GM13976 (cell line): ENCODE data around the gene ZSWIM6.
A peak's percentile ranks its signal among the peaks of the same experiment; 100 is the strongest.
"Not testable (repeated sequence)": the region's sequence is repeated elsewhere in the genome, so short reads cannot be mapped to it uniquely, and the experiment has no call there.

Experiments
- DNase-seq: peaks from one replicate; pipeline ENCODE4 v3.0.0; 2012; ENCODE audit warnings: low spot score
- in situ Hi-C: fragments of 300-500 bp; cut with MboI; formaldehyde crosslinking; loops from one replicate; pipeline ENCODE4 v1.12.0; 2022; ENCODE audit warnings: low sequenced_read_pairs, mixed read lengths, inconsistent platforms; ENCODE audit not compliant: unreplicated experiment
- TF ChIP-seq, protein P1 (sequence below): IDR thresholded peaks from 2 replicates; pipeline ENCODE4 v1.5.1; 2012; ENCODE audit warnings: borderline replicate concordance, mild to moderate bottlenecking; ENCODE audit not compliant: insufficient read depth; ENCODE audit errors: extremely low read depth, missing control alignments, control extremely low read depth

ZSWIM6 gene

GRCh38 chr5:61402244-61402823 is 70.3 kb downstream of the ZSWIM6 start:
- TF ChIP-seq, protein P1, sequence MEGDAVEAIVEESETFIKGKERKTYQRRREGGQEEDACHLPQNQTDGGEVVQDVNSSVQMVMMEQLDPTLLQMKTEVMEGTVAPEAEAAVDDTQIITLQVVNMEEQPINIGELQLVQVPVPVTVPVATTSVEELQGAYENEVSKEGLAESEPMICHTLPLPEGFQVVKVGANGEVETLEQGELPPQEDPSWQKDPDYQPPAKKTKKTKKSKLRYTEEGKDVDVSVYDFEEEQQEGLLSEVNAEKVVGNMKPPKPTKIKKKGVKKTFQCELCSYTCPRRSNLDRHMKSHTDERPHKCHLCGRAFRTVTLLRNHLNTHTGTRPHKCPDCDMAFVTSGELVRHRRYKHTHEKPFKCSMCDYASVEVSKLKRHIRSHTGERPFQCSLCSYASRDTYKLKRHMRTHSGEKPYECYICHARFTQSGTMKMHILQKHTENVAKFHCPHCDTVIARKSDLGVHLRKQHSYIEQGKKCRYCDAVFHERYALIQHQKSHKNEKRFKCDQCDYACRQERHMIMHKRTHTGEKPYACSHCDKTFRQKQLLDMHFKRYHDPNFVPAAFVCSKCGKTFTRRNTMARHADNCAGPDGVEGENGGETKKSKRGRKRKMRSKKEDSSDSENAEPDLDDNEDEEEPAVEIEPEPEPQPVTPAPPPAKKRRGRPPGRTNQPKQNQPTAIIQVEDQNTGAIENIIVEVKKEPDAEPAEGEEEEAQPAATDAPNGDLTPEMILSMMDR = no peak

GRCh38 chr5:61402970-61403900 is 71.2 kb downstream of the ZSWIM6 start:
- DNase-seq = no peak
- TF ChIP-seq, protein P1 = no peak
- in situ Hi-C loops = no loop called here

More at GRCh38 chr5:61402244-61402823, 70.3 kb downstream of the ZSWIM6 start:
- no peak for DNase-seq
- in situ Hi-C loops = no loop called here

DNA sequence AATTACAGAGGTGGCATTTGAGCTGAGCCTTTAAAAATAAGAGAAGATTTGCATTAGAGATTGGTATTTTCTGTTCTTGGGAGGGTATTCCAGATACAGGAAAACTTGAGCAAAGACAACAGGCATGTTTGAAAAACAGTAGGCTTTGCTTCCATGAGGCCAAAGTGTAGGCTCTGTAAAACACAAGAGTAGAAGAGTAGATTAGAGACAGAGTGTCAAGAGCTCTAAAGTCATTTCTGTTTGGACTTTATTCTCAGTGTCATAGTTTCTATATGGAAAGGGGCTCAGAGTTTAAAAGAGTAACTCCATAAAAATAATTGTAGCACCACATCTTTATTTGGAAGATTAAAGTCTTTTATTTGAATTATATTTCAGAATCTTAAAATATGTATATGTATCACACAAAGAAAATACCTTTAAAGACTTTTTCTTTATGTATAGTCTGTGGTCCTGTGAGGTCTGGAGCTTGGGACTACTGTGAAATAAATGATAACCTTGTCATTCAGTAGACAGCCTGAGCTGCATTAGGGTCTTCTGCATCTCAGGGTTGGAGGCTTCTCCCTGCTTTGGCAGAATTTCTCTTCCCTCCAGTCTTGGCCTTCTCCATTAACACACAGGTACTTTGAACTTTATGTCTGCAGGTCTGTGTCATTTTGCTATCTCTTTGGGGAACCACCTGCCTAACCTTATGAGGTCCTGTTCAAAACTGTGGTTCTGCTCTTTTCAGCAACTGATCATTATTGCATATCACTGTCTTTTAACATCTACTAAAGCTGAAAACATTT is 73.6 kb downstream of the ZSWIM6 start:
- DNase-seq = no peak
- TF ChIP-seq, protein P1 = no peak
- in situ Hi-C loops = no loop called here

DNA sequence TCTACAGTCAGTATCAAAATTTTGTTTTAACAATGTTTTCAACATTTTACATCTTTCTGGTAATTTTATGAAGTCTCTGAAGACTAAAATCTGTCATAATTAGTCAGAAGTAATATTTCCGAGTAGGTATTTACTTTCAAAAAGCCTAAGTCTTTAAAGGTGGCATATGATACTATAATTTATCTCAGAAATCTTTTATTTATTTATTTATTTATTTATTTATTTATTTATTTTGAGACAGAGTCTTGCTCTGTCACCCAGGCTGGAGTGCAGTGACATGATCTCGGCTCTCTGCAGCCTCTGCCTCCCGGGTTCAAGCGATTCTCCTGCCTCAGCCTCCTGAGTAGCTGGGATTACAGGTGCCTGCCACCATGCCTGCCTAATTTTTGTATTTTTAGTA is 74.4 kb downstream of the ZSWIM6 start:
- in situ Hi-C loops, DNase-seq: not testable (repeated sequence)

- no peak for DNase-seq
- TF ChIP-seq, protein P1 = no peak
- in situ Hi-C loops = no loop called here
These were observed 75.7 kb downstream of the ZSWIM6 start for GRCh38 chr5:61407706-61408270.

GRCh38 chr5:61408476-61409168 is 76.6 kb downstream of the ZSWIM6 start:
- peak; percentile 95 for DNase-seq
- in situ Hi-C loops = no loop called here
- TF ChIP-seq, protein P1 = no peak
